ENCODE results near the gene OBI1.

- no peak for TF ChIP-seq CTCF (IDR thresholded peaks at IDR 0.05; ENCODE audit: low read length)
- no peak for TF ChIP-seq EZH2 (optimal IDR thresholded peaks at IDR 0.05; ENCODE audit: low read depth, low read length)
- no peak for TF ChIP-seq EZH2phosphoT487 (IDR thresholded peaks at IDR 0.05; ENCODE audit: low read length)
These were observed 64.4 kb downstream of the OBI1 start for GRCh38 chr13:78594456-78594975.

Measured in MM.1S (cell line).